ENCODE results near the gene TSPAN3.

DNA sequence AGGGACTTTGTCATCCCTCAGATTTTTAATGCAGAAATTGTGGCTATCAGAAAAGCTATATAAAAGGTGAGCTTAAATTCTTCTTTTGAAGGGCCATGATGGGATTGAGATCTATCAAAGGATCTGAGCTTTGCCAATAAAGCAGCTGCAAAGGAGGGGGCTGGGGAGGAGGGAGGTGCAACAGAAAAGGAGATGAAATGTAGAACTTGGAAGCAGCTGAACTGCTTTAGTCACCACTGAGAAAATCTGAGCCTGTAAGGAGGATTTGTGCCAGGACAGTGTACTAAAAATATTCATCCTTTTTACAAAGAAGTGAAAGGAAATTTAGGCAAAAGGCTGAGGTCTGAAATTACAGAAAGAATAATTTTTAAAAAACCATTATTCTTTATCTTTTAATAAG lies 10.4 kb downstream of the TSPAN3 start:
- TF ChIP-seq, protein P1, sequence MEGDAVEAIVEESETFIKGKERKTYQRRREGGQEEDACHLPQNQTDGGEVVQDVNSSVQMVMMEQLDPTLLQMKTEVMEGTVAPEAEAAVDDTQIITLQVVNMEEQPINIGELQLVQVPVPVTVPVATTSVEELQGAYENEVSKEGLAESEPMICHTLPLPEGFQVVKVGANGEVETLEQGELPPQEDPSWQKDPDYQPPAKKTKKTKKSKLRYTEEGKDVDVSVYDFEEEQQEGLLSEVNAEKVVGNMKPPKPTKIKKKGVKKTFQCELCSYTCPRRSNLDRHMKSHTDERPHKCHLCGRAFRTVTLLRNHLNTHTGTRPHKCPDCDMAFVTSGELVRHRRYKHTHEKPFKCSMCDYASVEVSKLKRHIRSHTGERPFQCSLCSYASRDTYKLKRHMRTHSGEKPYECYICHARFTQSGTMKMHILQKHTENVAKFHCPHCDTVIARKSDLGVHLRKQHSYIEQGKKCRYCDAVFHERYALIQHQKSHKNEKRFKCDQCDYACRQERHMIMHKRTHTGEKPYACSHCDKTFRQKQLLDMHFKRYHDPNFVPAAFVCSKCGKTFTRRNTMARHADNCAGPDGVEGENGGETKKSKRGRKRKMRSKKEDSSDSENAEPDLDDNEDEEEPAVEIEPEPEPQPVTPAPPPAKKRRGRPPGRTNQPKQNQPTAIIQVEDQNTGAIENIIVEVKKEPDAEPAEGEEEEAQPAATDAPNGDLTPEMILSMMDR (IDR thresholded peaks at IDR 0.05; ENCODE audit: low read depth, low read length, poor library complexity, severe bottlenecking): no peak
- TF ChIP-seq EZH2phosphoT487 (IDR thresholded peaks at IDR 0.05; ENCODE audit: borderline replicate concordance, low read length): no peak

All from DOHH2 (cell line).